ENCODE measurements around the gene ANGPTL7.
"Not testable (repeated sequence)": the region's sequence is repeated elsewhere in the genome, so short reads cannot be mapped to it uniquely, and the experiment has no call there.

ANGPTL7 gene

DNA sequence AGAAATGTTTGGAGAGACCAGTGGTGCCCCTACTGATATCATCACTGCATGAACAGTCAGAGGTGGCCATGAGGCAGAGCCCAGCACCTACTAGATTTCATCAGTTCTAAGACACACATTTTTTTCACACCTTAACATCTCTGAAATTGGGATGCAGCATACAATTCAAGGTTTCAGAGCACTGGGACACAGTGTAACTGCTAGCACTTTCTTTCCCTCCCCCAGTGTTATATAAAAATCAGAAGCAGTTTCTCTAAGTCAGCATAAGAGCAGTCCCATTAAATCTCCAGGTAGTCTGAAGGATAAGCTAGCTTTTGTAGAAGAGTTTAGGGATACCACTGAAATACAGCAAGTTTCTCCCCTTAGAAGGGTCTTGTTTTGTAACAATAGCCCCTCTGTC lies 10.0 kb upstream of the ANGPTL7 start:
- Histone ChIP-seq H3K4me3 (no peak overlapping the region), H3K27ac (peak overlapping the region; percentile 0 to 69)
- no peak for DNase-seq (ENCODE audit: low spot score)
- TF ChIP-seq, protein P1, sequence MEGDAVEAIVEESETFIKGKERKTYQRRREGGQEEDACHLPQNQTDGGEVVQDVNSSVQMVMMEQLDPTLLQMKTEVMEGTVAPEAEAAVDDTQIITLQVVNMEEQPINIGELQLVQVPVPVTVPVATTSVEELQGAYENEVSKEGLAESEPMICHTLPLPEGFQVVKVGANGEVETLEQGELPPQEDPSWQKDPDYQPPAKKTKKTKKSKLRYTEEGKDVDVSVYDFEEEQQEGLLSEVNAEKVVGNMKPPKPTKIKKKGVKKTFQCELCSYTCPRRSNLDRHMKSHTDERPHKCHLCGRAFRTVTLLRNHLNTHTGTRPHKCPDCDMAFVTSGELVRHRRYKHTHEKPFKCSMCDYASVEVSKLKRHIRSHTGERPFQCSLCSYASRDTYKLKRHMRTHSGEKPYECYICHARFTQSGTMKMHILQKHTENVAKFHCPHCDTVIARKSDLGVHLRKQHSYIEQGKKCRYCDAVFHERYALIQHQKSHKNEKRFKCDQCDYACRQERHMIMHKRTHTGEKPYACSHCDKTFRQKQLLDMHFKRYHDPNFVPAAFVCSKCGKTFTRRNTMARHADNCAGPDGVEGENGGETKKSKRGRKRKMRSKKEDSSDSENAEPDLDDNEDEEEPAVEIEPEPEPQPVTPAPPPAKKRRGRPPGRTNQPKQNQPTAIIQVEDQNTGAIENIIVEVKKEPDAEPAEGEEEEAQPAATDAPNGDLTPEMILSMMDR (IDR thresholded peaks at IDR 0.05) = no peak

DNA sequence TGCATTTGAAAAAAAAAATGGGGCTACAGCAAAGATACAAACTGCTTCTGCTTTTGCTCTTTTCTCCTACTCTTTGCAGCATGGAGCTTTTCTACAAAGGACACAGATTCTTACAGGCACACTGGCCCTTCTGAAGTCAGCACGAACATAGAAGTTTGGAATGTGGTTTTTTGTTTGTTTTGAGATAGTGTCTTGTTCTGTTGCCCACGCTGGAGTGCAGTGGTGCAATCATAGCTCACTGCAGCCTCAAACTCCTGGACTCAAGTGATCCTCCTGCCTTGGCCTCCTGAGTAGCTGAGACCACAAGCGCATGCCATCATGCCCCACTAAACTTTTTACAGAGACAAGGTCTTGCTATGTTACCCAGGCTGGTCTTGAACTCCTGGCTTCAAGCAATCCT lies 9.4 kb upstream of the ANGPTL7 start:
- H3K4me3 ChIP-seq; DNase-seq (ENCODE audit: low spot score): not testable (repeated sequence)
- peak overlapping the region; percentile 0 to 73 for H3K27ac ChIP-seq

DNA sequence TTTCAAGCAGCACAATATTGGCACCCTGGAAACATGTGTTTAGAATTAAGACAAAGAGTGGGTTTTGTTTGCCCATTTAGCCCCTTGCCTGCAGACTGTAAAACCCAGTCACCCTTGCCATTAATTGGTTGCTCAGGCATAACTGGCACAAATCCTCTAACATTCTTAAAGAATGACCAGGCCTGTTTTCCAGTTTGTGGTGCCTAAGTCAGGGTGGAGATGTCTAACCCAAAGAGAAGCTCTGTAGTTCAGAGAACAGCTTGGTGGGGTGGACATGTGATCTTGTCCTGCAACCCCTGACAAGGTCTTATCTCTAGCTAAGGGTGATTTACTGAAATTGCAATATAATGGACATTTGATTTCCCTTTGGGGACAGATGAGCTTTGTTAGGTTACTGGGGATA lies 8.8 kb upstream of the ANGPTL7 start:
- no peak overlapping the region for H3K4me3 ChIP-seq
- no peak for DNase-seq (ENCODE audit: low spot score)
- TF ChIP-seq, protein P1 (IDR thresholded peaks at IDR 0.05) = no peak
- peak overlapping the region in 1 of 2 donors; percentile 73 for H3K27ac ChIP-seq

DNA sequence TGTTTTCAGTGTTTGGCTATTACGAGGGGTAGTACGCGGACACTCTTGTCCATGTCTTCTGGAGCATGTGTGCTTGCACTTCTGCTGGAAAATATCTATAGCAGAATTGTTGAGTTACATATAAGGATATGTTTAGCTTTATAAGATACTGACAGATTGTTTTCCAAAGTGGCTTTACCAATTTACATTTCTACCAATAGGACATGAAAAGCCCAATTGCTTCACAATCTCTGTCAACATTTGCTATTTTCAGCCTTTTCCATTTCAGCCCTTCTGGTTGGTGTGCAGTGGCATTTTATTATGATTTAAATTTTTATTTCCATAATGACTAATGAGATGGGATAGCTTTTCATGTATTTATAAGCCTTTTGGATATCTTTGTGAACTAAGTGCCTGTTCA lies 6.3 kb upstream of the ANGPTL7 start:
- no peak overlapping the region for H3K27ac ChIP-seq
- H3K4me3 ChIP-seq = no peak overlapping the region
- TF ChIP-seq, protein P1 (IDR thresholded peaks at IDR 0.05) = no peak
- DNase-seq (ENCODE audit: low spot score) = no peak

DNA sequence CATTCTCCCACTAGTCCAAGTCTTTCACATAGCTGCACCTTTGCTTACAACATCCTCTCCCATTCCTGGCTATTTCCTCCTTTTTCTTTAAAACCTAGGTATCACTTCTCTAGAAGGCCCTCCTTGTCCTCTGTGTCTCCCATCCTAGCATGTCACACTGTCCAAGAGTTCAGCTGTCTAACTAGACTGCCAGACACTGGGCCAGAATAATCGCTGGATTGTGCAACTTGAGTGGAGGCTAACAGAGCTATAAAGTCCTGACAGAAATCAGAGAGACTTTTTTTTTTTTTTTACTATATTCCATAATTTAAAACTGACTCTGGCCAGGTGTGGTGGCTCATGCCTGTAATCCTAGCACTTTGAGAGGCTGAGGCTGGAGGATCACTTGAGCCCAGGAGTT lies 4.2 kb upstream of the ANGPTL7 start:
- TF ChIP-seq, protein P1 (IDR thresholded peaks at IDR 0.05) = no peak
- H3K4me3 ChIP-seq = no peak overlapping the region
- no peak overlapping the region for H3K27ac ChIP-seq
- DNase-seq (ENCODE audit: low spot score) = no peak

DNA sequence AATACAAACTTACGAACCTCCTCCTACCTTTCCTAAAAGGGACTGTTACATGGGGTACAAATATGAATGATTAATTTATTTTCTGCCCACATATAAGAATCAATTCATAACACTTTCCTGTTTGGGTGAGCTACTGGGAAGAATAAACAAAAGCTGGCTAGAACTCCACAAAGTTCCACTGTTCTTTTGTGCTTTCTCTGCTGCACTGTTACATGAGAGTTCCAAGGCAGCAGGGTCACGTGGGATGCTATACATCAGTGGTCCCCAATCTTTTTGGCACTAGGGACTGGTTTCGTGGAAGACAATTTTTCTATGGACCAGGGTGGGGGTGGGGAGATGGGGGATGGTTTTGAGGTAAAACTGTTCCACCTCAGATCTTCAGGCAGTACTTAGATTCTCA lies 2.2 kb upstream of the ANGPTL7 start:
- Histone ChIP-seq H3K4me3 (no peak overlapping the region), H3K27ac (peak overlapping the region in 1 of 2 donors; percentile 44)
- TF ChIP-seq, protein P1 (IDR thresholded peaks at IDR 0.05) = no peak
- DNase-seq (ENCODE audit: low spot score) = no peak

DNA sequence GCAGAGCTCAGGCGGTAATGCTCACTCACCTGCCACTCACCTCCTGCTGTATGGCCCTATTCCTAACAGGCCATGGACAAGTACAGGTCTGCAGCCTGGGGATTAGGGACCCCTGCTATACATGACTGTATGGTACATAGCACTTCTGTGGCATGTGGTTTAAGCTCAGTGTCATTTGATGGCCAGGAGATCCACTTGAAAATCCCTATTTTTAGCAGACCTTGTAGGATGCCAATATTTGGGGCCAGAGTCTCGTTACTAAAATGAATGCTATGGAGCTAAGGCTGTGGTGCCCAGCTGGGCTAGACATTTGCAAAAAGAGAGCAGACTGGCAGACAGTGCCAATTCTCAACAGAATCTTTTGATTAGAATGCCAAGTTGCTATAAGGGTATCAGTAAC lies 1.7 kb upstream of the ANGPTL7 start:
- TF ChIP-seq, protein P1 (IDR thresholded peaks at IDR 0.05) = no peak
- H3K27ac ChIP-seq = peak overlapping the region in 1 of 2 donors; percentile 44
- DNase-seq (ENCODE audit: low spot score) = no peak

DNA sequence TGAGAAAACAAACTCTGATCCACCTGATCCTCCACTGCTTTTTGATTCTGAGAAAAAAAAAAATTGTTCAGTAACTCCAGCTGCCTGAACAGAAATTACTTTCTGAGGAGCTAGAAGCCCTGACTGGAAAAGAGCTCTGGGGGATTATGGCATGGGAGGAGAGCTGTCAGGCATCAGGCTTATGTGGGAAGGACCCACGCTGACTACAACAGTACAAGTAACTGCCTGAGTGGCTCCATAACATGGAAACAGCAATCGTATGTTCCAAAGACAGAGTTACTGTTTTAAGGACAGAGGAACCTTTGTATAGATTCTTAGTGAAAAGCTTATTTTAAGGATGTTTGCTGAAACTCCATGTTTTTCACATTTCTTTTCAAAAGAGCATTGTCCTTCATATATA lies 1.2 kb upstream of the ANGPTL7 start:
- Histone ChIP-seq H3K4me3 (no peak overlapping the region), H3K27ac (peak overlapping the region in 1 of 2 donors; percentile 44)
- TF ChIP-seq, protein P1 (IDR thresholded peaks at IDR 0.05) = no peak
- DNase-seq (ENCODE audit: low spot score) = no peak

More for the DNA sequence above, 1.7 kb upstream of the ANGPTL7 start:
- no peak overlapping the region for H3K4me3 ChIP-seq

All from coronary artery (tissue), 2 donors.